ENCODE data around the gene CAMSAP2. TPM values are rescaled to one million over a fixed set of nuclear protein-coding genes. Genes with fewer than 3 reads are reported as not detected.

CAMSAP2 gene
- polyA plus RNA-seq, 1 of the 3 experiments (the other 2 are of a cell fraction) = 5.5 TPM

DNA sequence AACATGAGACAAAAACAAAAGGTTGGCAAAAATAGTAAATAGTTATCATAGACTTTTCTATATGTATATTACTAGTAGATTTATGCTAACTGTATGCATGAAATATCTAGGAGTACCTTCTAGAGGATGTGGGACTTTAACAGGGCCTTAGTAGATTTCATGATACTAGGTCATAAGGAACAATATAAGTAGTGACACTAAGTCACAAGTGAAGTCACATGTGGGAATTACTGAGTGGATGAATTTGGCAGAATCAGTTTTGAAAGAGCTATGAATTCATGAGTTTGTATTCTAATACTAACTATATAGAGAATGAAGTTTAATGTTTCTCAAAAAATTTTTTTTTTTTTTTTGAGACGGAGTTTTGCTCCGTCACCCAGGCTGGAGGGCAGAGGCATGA, 81.0 kb downstream of the CAMSAP2 start:
- H3K27ac ChIP-seq (ENCODE audit: low read depth in 2 of 2, low read length in 1 of 2) = no peak overlapping the region
- no peaks in the 10 kb centered on the region for H3K27me3 ChIP-seq (ENCODE audit: insufficient read depth)
- H3K4me1 ChIP-seq (ENCODE audit: control insufficient read depth in 1 of 2, insufficient read depth in 2 of 2, low read depth in 1 of 2, low read length in 1 of 2) = no peaks in the 10 kb centered on the region; a peak in 1 of 4 replicates
- peaks cover 43 to 52% of the 10 kb centered on the region in 2 experiments for H3K36me3 ChIP-seq (replicated peaks in 1 of 2; ENCODE audit: control insufficient read depth in 1 of 2, insufficient read depth in 2 of 2, low read length in 1 of 2)
- H2AFZ ChIP-seq (ENCODE audit: low read depth) = no peak overlapping the region
- H3F3A ChIP-seq (replicated peaks; ENCODE audit: insufficient read depth) = peaks cover 28% of the 10 kb centered on the region
- no peaks in the 10 kb centered on the region for H3K9me3 ChIP-seq
- no peaks in the 10 kb centered on the region; the same call in 1 of the 2 replicates for H4K20me1 ChIP-seq (ENCODE audit: insufficient read depth)
- no peak overlapping the region for H3K9ac ChIP-seq
- DNase-seq = no peak
- H3K4me2 ChIP-seq = no peak overlapping the region
- 95% methylated on average over 2 of the region's 2 CpGs for WGBS (ENCODE audit: low lambda C conversion rate)
- no peak for TF ChIP-seq YY1 (IDR thresholded peaks at IDR 0.05; ENCODE audit: low read depth)
- no peak for TF ChIP-seq POLR2AphosphoS5 (IDR thresholded peaks at IDR 0.05; ENCODE audit: low read depth, low read length)
- TF ChIP-seq CHD2 (IDR thresholded peaks at IDR 0.05; ENCODE audit: low read length, partially characterized antibody) = no peak
- no peak for TF ChIP-seq RFX5 (IDR thresholded peaks at IDR 0.05; ENCODE audit: low read length)
- no peak for TF ChIP-seq EP300 (IDR thresholded peaks at IDR 0.05; ENCODE audit: borderline replicate concordance in 1 of 2, low read depth in 1 of 2, low read length in 1 of 2)
- H3K79me2 ChIP-seq (ENCODE audit: insufficient read depth) = peaks cover 28% of the 10 kb centered on the region
- CTCF ChIA-PET = interaction anchor here (1.2 to 2.6 kb wide), 2 partner anchors 197 to 261 kb away, joined by 4 to 9 read pairs; no protein-coding TSS in a partner anchor
- no peaks in the 10 kb centered on the region for H3K9me2 ChIP-seq
- POLR2A ChIA-PET = no interaction called here
- H3K4me3 ChIP-seq (ENCODE audit: low read depth in 2 of 2, low read length in 1 of 2) = no peak overlapping the region

GRCh38 chr1:200831091-200831490, 92.4 kb downstream of the CAMSAP2 start:
- POLR2A ChIA-PET = no interaction called here
- WGBS (ENCODE audit: low lambda C conversion rate) = 93% methylated on average over 2 of the region's 2 CpGs
- no peak overlapping the region for H3K4me3 ChIP-seq (ENCODE audit: low read depth in 2 of 2, low read length in 1 of 2)
- no peak overlapping the region for H3K4me2 ChIP-seq
- CTCF ChIA-PET = interaction anchor here (2.0 kb wide), 1 partner anchor 209 kb away, joined by 6 read pairs; no protein-coding TSS in a partner anchor
- H3K4me1 ChIP-seq (ENCODE audit: control insufficient read depth in 1 of 2, insufficient read depth in 2 of 2, low read depth in 1 of 2, low read length in 1 of 2) = no peaks in the 10 kb centered on the region; a peak in 2 of 4 replicates
- H3K79me2 ChIP-seq (ENCODE audit: insufficient read depth) = peaks cover 35% of the 10 kb centered on the region
- no peak overlapping the region for H3K27ac ChIP-seq (ENCODE audit: low read depth in 2 of 2, low read length in 1 of 2)
- no peaks in the 10 kb centered on the region; the same call in 1 of the 2 replicates for H4K20me1 ChIP-seq (ENCODE audit: insufficient read depth)
- no peaks in the 10 kb centered on the region for H3K9me2 ChIP-seq
- no peak overlapping the region for H2AFZ ChIP-seq (ENCODE audit: low read depth)
- no peaks in the 10 kb centered on the region for H3K27me3 ChIP-seq (ENCODE audit: insufficient read depth)
- no peak overlapping the region for H3K9ac ChIP-seq
- DNase-seq = no peak
- no peaks in the 10 kb centered on the region for H3K9me3 ChIP-seq
- TF ChIP-seq CHD2 (IDR thresholded peaks at IDR 0.05; ENCODE audit: low read length, partially characterized antibody) (no peak), TAF1 (IDR thresholded peaks at IDR 0.05; ENCODE audit: borderline replicate concordance, low read depth, low read length) (no peak), TEAD4 (IDR thresholded peaks at IDR 0.05; ENCODE audit: borderline replicate concordance, insufficient read depth) (no peak), GABPA (IDR thresholded peaks at IDR 0.05; ENCODE audit: low read depth) (no peak), SIN3A (IDR thresholded peaks at IDR 0.05; ENCODE audit: borderline replicate concordance, low read depth, low read length) (no peak), MXI1 (IDR thresholded peaks at IDR 0.05; ENCODE audit: low read depth, low read length) (no peak), POLR2AphosphoS5 (IDR thresholded peaks at IDR 0.05; ENCODE audit: low read depth, low read length) (no peak), PBX3 (IDR thresholded peaks at IDR 0.05) (no peak), FOXM1 (IDR thresholded peaks at IDR 0.05; ENCODE audit: low read depth) (no peak), ELF1 (IDR thresholded peaks at IDR 0.05) (no peak), RAD21 (IDR thresholded peaks at IDR 0.05; ENCODE audit: low read length) (no peak), SMC3 (IDR thresholded peaks at IDR 0.05; ENCODE audit: low read depth, low read length) (no peak), MAX (IDR thresholded peaks at IDR 0.05; ENCODE audit: low read depth) (no peak), RCOR1 (IDR thresholded peaks at IDR 0.05; ENCODE audit: low read length) (no peak), GATA2 (CRISPR knock-in tag; IDR thresholded peaks at IDR 0.05) (no peak), TCF12 (IDR thresholded peaks at IDR 0.05) (no peak), MEF2A (IDR thresholded peaks at IDR 0.05; ENCODE audit: borderline replicate concordance, low read depth) (no peak), CTCF (IDR thresholded peaks at IDR 0.05) (no peak)
- peaks cover 23 to 39% of the 10 kb centered on the region in 2 experiments for H3K36me3 ChIP-seq (replicated peaks in 1 of 2; ENCODE audit: control insufficient read depth in 1 of 2, insufficient read depth in 2 of 2, low read length in 1 of 2)
- H3F3A ChIP-seq (replicated peaks; ENCODE audit: insufficient read depth) = peaks cover 23% of the 10 kb centered on the region
